Stimulated activated CD8-positive, alpha-beta memory T cell treated with anti-CD3 and anti-CD28 coated beads, Interleukin-12 subunit alpha, Interleukin-12 subunit beta, amount 100 ng/mL, for 24 hours (primary cell): ENCODE data around the gene JAKMIP2.
"Not testable (repeated sequence)": the region's sequence is repeated elsewhere in the genome, so short reads cannot be mapped to it uniquely, and the experiment has no call there.

Source experiments
- DNase-seq: peaks from one replicate; pipeline ENCODE4 v3.0.0-alpha.2; 2020; ENCODE audit errors: extremely low read depth

The JAKMIP2 gene

DNA sequence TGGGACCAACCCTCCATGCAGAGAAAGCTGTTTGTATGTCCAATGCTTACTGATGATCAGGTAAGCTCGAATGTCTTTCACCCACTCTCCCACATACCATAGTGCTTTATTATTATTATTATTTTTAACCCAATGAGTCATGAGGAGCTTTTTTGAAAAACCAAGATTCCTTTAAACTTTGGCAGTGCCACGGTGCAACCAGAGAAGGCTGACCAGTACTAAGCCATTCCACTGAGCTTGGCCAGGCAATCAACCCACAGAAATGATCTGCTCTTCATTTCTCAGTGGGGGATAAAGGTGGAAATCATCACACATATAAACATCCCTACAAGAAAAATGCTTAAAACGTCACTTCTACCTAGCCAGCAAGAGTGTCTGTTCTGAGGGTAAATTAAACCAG is 35.5 kb downstream of the JAKMIP2 start:
- no peak for DNase-seq

DNA sequence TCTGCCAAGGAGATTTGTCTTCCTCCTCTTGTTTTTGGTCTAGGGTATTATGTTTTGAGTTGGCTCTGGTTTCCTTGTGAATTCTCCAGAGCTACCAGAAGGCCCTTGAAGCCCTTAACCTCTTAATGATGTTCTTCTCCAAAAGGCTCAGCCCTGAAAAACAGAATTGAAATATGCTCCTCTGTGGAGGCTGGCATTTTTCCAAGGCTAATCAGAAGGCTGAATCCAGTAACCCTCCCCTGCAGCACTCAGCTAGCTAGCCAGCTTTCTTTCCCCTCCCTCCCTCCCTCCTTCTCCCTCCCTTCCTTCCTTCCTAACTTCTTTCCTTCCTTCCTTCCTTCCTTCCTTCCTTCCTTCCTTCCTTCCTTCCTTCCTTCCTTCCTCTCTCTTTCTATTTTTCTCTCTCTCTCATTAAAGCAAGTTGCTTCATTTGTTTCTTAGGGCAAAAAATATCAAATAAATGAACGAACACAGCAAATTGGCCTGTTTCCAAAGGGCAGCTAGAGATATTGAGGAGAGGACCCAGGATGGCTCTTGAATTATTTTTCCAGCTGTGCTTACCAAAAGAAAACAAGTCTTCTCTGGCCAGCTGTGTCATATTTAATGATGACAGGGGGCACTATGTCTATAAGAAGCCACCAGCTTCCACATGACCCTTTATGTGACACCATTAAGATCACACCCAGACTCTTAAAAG is 38.7 kb downstream of the JAKMIP2 start:
- DNase-seq, result no peak

DNA sequence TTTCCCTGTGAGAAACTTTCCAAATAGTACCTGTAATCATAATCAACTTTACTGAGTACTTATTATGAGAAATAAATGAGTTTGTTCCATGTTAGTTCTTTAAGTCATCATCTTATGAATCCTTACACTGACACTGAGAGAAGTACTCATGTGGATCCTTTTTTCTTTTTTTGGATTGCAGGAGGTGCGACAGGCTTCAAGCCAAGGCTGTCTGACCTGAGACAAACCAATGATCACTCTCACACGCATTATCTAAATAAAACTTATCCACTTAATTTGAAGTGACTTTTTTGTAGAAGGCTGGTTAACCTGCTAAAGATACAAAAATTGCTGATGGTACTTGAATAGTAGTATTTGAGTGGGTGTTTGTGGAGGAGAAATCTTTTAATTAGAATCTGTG is 39.5 kb downstream of the JAKMIP2 start:
- DNase-seq, result no peak

DNA sequence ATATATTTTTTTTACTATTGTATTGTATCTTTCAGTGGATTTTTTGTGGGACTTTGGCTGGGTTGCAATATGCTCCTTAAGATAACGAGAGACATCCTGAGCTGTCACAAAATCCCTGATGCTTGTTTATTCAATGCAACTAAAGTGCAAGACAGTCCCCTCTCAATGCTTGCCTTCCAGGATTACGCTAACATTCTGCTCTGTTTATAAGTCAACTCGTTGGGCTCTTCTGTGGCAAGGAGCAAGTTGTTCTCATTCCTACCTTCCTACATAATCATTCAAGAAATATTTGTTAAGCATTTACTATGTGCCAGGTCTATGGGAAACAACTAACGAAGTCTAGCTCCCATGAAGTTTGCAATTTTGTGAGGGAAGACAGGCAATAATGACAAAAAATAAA is 40.4 kb downstream of the JAKMIP2 start:
- no peak for DNase-seq

DNA sequence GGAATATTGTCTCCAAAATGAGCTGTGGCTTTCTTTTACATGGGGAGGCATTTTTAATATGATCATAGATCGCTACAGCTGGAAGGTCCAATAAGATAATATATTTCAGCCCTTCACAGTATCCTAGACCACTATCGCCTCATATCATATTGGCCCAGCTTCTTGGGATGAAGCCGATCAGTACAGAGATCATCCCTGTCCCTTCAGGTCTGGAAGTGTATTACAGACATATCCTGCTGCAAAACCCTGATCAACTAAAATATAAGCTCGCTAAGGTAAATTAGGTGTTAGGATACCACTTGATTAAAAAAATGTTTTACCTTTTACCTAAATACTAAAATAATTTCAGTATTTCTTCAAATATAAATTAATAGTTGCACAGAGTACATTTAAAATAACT is 41.7 kb downstream of the JAKMIP2 start:
- no peak for DNase-seq

DNA sequence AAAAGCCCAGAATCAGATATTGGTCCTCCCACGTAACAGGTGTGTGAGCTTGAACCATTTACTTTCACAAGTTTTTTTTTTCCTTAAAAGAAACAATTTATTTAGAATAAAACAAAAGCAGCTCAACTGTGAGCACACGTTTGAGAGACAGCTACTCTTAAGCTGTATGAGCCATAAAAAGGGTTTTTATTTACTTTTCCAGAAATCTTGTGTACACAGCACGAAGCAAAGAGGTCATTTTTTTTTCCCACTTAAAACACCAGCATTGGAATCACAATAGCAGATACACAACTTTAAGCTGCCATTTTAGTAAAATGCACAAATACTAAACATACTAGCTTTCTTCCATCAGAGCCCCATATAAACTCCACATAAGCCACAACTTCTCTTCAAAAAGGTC is 44.6 kb downstream of the JAKMIP2 start:
- no peak for DNase-seq

DNA sequence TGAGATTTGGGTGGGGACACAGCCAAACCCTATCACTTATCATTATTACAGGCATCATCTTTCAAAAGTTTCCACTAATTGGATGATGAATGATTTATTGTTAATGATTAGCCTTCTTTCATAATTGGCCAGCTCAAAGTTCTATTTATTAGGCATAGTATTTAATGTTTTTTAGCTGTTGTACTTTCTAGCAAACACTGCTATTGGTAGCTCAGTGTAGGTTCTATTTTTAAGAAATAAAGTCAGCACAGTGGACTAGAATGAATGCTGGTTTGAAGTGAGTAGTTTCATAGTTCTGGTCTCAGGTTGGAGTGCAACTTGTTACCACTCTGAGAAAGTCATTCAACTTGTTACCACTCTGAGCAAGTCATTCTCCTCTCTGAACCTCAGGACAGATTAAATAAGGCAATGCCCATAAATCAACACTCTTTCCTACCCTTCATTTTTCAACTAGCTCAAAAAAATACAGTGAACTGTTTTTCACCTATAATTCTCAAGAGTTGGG is 46.9 kb downstream of the JAKMIP2 start:
- DNase-seq, result no peak

DNA sequence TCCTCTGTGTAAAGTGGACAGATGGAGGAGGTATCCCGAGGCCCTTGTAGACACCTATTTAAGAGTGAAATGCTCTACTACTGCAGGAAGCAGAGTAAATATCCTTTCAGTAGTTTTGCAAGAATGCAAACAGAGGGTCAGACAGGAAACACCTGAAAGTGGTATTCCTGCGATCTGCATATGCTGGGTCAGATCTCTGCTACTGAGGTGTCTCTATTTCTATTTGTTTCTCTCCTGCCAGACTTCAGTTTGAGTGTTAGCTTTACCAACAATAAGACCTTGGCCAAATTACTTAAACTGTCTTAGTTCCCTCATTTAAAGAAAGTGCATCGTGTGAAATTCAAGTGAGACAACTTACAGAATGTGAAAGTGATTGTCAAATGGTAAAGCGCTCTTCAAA is 47.6 kb downstream of the JAKMIP2 start:
- no peak for DNase-seq

DNA sequence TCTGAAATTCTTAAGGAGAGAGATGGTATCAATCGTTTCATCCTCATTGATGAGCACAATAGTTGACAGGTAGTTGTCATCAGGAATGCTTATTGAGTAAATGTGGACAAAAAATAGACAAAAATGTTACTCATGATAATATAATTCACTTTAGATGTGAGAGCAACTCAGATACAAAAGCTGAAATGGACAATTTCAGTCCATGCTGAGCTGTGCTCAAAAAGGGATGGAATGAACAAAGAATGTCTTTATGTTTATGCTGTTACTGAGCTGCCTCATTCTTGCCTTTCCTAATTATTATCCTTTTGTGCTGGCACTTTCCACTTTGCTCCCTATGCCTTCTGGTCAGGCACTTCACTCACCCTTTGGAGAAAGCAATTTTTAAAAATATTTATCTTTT is 49.5 kb downstream of the JAKMIP2 start:
- no peak for DNase-seq

DNA sequence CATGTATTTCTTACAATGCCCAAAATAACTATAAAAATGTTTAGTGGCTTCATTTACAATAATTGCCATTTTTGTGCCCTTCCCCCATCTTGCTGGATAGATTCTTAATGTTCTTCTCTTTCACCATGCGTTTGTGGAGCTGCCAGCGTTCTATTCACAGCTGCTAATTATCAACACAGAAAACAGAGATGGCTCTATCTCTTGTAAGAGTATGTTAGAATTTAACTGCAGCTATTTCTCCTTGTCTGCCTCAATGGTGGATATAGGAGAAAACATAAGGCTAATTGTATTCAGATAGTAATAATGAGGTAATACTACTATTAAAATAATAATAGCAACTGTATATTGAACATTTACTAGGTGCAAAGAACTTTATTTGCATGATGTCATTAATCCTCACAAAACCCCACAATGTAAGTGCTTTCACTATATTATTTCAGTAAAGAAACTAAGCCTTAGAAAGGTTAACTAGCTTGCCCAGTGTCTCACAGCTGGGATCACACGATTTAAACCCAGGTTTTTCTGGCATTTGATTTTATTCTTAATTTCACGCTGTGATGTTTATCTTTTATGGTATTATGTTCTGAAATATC is 50.1 kb downstream of the JAKMIP2 start:
- DNase-seq, result no peak

DNA sequence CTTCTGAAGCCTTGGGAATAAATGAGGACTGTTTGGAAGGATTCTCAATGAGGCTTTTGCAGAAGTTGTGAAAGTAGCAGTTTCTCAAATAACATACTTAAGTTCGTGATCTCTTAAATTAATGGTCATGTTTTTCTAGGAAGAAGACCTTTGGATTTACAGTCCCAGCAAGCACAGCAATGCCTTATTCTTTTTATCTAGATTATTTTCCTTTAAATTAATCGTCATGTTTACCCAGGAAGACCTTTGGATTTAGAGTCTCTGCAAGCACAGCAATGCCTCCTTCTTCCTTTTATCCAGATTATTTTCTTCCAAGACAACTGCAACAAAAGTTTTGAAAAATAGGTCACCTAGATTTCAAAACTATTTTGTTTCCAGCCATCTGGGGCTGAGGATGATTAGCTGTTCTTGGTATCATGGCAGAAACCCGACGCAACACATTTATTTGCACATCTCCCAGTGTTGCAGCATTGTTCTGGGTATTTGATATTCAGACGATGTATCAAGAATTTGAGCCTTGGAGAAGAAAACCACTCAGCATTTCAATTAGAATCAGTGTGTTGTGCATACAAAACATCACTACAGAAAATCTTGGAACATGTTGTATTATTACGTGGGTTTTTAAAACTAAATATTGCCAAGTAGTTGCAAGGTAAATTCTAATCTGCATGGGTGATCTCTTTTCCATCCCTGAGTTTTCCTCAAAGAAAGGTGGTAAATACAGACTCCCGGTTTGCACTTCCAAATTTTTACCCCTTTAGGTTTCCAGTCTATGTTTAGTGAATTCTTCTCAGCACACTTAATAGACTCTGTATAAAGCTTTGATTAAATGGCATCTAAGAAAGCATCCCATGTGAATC is 50.9 kb downstream of the JAKMIP2 start:
- no peak for DNase-seq

DNA sequence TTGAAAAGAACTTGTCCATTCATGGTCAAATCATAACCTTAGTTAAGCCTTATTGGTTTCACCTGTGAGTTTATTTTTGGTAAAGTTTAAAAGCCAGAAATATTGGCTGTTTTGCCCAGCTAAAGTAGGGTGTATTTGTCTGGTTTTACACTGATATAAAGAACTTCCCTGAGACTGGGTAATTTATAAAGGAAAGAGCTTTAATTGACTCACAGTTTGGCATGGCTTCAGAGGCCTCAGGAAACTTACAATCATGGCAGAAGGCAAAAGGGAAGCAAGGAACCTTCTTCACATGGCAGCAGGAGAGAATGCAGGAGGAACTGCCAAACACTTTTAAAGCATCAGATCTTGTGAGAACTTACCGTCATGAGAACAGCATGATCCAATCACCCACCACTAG is 55.3 kb downstream of the JAKMIP2 start:
- no peak for DNase-seq

DNA sequence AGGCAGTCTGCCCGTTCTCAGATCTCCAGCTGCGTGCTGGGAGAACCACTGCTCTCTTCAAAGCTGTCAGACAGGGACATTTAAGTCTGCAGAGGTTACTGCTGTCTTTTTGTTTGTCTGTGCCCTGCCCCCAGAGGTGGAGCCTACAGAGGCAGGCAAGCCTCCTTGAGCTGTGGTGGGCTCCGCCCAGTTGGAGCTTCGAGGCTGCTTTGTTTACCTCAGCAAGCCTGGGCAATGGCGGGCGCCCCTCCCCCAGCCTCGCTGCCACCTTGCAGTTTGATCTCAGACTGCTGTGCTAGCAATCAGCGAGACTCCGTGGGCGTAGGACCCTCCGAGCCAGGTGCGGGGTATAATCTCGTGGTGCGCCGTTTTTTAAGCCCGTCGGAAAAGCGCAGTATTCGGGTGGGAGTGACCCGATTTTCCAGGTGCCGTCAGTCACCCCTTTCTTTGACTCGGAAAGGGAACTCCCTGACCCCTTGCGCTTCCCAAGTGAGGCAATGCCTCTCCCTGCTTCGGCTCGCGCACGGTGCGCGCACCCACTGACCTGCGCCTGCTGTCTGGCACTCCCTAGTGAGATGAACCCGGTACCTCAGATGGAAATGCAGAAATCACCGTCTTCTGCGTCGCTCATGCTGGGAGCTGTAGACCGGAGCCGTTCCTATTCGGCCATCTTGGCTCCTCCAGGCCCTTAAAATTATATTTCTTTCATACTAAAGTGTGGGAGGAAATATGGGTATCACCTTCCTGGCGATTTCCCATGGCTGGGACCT is 61.2 kb downstream of the JAKMIP2 start:
- not testable (repeated sequence) for DNase-seq

DNA sequence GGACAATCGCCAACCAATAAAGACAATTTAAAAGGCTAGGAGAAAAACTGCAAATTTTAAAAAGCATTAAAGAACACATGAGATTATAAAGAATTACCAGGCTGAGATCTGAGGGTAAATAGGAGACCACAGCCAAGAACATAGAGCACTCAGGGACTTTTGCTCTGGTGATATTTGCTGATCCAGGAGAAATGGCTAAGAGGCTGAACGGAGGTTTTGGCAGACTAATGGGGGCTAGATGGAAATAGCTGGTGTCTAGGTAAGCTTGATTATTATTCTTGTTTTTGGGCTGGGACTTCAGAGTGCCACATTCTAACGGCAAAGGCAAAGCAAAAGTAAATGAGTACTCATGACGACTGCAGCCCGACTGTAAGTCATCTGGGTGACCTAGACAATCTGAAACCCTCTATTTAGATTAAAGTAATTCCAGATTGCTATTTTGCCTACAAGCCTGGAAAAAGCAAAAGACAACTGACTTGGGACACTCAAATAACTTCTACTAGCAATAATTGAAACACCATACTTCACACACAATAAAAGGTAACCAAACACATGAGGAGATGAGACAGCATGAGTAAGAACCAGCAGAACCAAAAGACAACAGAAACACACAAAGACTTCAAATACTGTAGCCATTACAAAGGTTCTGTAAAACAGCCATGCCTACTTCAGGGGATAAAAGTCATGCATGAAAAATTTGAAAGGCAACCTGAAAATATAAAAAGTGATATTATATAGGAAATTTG is 68.8 kb downstream of the JAKMIP2 start:
- DNase-seq, result no peak

DNA sequence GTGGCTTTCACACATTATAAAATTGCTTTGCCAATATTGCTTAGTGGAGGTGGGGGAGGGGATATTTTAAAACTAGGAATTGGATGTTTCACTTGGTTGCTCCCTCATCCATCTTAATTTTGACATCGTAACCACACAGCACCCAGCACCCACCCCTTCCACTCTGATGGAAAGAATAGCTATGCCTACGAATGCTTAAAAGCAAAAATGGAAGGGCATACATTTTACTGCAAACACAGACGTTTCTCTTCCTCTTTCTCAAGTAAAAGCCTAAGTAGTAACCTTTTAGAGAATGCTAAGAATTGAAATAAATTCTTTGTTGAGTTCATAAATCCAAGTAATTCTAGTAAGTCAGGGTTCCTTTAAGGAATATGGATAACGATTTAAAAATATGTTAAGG is 69.9 kb downstream of the JAKMIP2 start:
- DNase-seq, result no peak

DNA sequence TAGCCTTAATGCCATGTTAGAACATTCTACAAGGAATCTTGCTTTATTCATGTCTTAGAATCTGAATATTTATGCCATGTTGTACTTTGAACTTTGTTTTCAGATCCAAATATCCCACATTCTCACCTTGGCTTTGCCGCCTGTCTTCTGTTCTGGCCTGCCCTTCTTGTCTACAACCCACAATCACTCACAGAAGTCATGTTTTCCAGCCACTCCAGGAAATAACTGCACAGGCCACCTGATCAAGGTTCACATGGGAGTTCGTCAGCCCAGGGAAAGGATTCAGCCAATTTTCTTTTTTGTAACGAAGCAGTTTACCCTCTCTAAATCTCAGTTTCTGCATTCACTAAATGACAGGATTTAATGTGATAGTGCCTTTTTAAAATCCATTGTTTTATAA is 70.5 kb downstream of the JAKMIP2 start:
- no peak for DNase-seq

DNA sequence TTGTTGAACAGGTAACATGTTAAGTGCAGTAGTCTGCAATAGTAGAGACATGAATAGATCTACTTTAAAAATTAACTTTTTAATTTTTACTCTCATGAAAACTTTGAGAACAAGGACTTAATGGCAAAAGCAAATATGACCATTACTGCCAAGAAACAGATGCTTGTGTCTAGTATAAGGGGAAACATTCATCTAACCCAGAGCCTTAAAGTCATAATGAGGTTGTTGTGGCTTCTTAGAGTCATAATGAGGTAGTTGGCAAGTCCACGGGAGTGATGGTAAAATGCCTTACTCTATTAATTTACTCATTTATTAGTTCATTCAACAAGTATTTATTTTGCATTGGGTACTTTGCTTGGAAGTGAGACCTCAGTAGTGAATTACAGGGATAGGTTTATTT is 71.5 kb downstream of the JAKMIP2 start:
- DNase-seq, result no peak

DNA sequence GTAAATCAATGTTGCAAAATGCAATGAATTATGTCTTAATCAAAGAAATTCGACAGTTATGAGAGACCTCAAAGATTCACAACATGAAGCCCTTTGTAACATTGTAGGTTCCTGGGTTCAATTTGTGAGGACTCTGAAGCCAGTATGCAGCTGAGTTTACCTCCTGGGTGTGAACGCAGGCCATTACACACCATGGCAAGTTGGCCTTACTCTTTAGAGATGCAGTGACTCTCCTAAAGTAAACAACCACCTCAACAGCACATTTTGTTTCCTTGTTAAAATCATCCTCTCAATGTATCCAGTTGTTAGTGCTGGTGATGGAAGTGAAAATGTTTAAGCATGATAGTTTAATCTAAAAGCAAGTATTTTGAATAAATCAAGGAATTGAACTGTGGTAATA is 73.8 kb downstream of the JAKMIP2 start:
- no peak for DNase-seq

DNA sequence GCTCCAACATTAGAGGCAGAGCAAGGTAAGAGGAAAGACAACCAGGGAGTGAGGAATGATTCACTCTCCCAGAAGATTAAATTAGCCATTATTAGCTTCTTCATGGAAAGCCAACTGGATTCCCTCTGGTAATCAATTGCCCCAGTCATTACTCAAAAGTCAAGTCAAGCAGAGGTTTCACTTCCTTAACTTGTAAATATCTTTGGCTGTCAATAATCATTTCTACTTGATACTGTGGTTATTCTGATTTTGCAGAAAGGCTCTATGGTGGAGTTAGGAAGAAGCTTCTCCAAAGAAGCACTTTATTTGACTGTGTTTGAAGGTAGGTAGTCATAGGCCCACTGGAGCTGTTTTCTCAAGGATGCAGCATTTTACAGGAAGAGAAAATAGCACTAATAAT is 78.0 kb downstream of the JAKMIP2 start:
- no peak for DNase-seq

DNA sequence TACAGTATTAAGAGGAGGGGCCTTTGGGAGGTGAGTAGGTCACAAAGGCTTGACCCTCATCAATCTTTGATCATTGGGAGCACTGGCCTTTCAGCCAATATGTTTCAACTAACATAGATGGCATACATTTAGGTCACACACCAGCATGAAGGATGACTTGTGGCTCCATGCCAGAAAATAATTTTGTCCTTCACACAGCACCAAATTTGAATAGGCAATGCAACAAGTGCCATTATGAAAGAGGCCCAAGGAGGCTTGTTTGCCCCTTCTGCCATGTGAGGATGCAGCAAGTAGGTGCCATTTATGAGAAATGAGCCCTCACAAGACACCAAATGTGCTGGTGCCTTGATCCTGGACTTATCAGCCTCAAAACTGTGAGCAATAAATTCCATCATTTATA is 81.1 kb downstream of the JAKMIP2 start:
- DNase-seq, result no peak

DNA sequence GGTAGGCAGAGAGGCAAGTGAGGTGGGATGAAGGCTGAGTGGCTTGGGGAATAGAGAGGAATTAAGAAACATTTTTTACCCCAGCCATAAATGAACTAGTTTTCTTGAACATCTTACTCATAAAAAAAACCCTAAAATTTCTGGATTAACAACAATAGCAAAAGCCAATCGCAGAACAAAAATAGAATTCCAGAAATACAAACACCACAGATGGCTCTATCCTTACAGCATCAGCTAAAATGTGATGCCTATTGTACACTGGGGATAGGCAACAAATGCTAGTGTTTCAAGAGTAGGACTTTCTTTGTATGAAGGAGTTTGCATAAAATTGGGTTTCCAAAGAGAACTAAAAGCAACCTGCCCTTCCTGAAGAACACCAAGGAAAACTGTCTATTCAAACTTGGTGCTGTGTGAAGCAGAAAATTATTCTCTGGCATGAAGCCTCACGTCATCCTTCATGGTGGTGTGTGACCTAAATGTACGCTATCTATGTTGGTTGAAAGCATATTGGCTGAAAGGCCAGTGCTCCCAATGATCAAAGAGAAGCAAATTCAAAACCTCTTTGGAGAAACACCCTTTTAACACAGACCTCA is 82.9 kb downstream of the JAKMIP2 start:
- no peak for DNase-seq
